GM12878 (cell line): ENCODE data around the gene GCFC2. TPM values are rescaled to one million over a fixed set of nuclear protein-coding genes. Genes with fewer than 3 reads are reported as not detected.

ENCODE experiments used
- ATAC-seq: fragments of 200-7000 bp; cut with Tn5 transposase; 3 replicates; pipeline ENCODE4 v1.9.1; 2020; ENCODE audit warnings: mild to moderate bottlenecking, moderate library complexity
- BruUV-seq: library from RNA; stranded (reverse); fragments of 400-500 nt; replicated peaks from 2 replicates; lab custom pipeline; 2021; lab: Mats Ljungman, UMichigan
- CTCF ChIA-PET: fragments of 300-600 bp; sonication (Branson Sonifier 250); formaldehyde crosslinking; extraction: SDS; loops from one replicate; lab custom pipeline; 2021; ENCODE audit warnings: inconsistent platforms; lab: Yijun Ruan, JAX
- POLR2A ChIA-PET: fragments of 350-600 bp; formaldehyde crosslinking; extraction: SDS; loops from one replicate; lab custom pipeline; 2021; ENCODE audit warnings: inconsistent platforms; lab: Charles Lee
- RAD21 ChIA-PET: fragments of 300-600 bp; sonication (Branson Sonifier 250); formaldehyde crosslinking; loops from one replicate; lab custom pipeline; 2023; ENCODE audit warnings: antibody characterized with exemption; ENCODE audit not compliant: unreplicated experiment; lab: Charles Lee
- SMC1A ChIA-PET: fragments of 300-600 bp; sonication (Branson Sonifier 250); formaldehyde crosslinking; loops from one replicate; lab custom pipeline; 2023; ENCODE audit not compliant: unreplicated experiment, uncharacterized antibody; lab: Charles Lee
- DNase-seq: peaks from one replicate; pipeline ENCODE4 v3.0.0-alpha.2; 2011; ENCODE audit warnings: low read depth, low spot score
- FAIRE-seq: peaks from 3 replicates; lab custom pipeline; 2011; peaks lifted over from hg19 to GRCh38; lab: Jason Lieb, UNC
- H2AFZ ChIP-seq: 2 replicates; pipeline ENCODE4 v1.6.0; 2011; ENCODE audit warnings: low read depth, low read length, control low read depth; ENCODE audit not compliant: control insufficient read depth
- H3K27ac ChIP-seq: 2 replicates; pipeline ENCODE4 v1.5.1; 2011; ENCODE audit warnings: control low read depth; ENCODE audit not compliant: control insufficient read depth, insufficient read depth
- H3K27me3 ChIP-seq, 2 experiments: replicated peaks in 1 of 2; 2 replicates each; pipeline versions ENCODE4 v1.6.0 to v1.6.1; 2011; ENCODE audit warnings: low read length in 1 of 2; ENCODE audit not compliant: control insufficient read depth in 2 of 2, insufficient read depth in 2 of 2
- H3K36me3 ChIP-seq, 2 experiments: 2 replicates each; pipeline ENCODE4 v1.5.1; 2011; ENCODE audit warnings: low read length in 1 of 2; ENCODE audit not compliant: control insufficient read depth in 2 of 2, insufficient read depth in 2 of 2
- H3K4me1 ChIP-seq: 2 replicates; pipeline ENCODE4 v1.6.1; 2011; ENCODE audit warnings: mild to moderate bottlenecking, low read length, moderate library complexity, mixed read lengths; ENCODE audit not compliant: control insufficient read depth, insufficient read depth
- H3K4me2 ChIP-seq: 2 replicates; pipeline ENCODE4 v1.6.0; 2011; ENCODE audit warnings: control low read depth; ENCODE audit not compliant: control insufficient read depth, insufficient read depth
- H3K4me3 ChIP-seq: fragments of 200-600 bp; sonication (generic); 2 replicates; pipeline ENCODE4 v1.5.1; 2016
- H3K79me2 ChIP-seq: 2 replicates; pipeline ENCODE4 v1.6.0; 2011; ENCODE audit warnings: low read length; ENCODE audit not compliant: control insufficient read depth, insufficient read depth
- H3K9ac ChIP-seq: 2 replicates; pipeline ENCODE4 v1.8.0; 2011; ENCODE audit warnings: low read length, control low read depth, mixed read lengths; ENCODE audit not compliant: control insufficient read depth, insufficient read depth
- H3K9me3 ChIP-seq: replicated peaks from 3 replicates; pipeline ENCODE4 v1.5.1; 2011; ENCODE audit warnings: mild to moderate bottlenecking, low read length; ENCODE audit not compliant: control insufficient read depth, insufficient read depth
- H4K20me1 ChIP-seq: 2 replicates; pipeline ENCODE4 v1.6.0; 2011; ENCODE audit not compliant: control insufficient read depth, insufficient read depth
- ATF7 ChIP-seq: fragments of 450-650 bp; IDR thresholded peaks from 2 replicates; pipeline ENCODE4 v1.6.1; 2016; ENCODE audit warnings: low read depth, mild to moderate bottlenecking
- CREM ChIP-seq: IDR thresholded peaks from 2 replicates; pipeline ENCODE4 v1.6.1; 2014; ENCODE audit warnings: antibody characterized with exemption, low read depth
- EGR1 ChIP-seq, 2 experiments: IDR thresholded peaks; 1 replicate in 1 of 2; 2 replicates in 1 of 2; pipeline ENCODE4 v1.6.1; 2011 to 2012; ENCODE audit warnings: low read depth in 2 of 2, low read length in 2 of 2, borderline replicate concordance in 1 of 2, mild to moderate bottlenecking in 1 of 2, moderate library complexity in 1 of 2
- HCFC1 ChIP-seq: fragments of 150-350 bp; IDR thresholded peaks from 2 replicates; pipeline ENCODE4 v1.6.1; 2014; ENCODE audit warnings: low read length
- MYC ChIP-seq: IDR thresholded peaks from 2 replicates; pipeline ENCODE4 v1.6.1; 2011; ENCODE audit warnings: mild to moderate bottlenecking, low read length, moderate library complexity, inconsistent platforms; ENCODE audit not compliant: insufficient read depth, insufficient replicate concordance, insufficient read length, severe bottlenecking
- SREBF2 ChIP-seq: IDR thresholded peaks from 2 replicates; pipeline ENCODE4 v1.6.1; 2012; ENCODE audit warnings: mild to moderate bottlenecking, low read length
- SUPT20H ChIP-seq: IDR thresholded peaks from 2 replicates; pipeline ENCODE4 v1.6.1; 2011; ENCODE audit warnings: low read depth, mild to moderate bottlenecking, low read length, moderate library complexity, borderline replicate concordance; ENCODE audit not compliant: control insufficient read depth
- TCF12 ChIP-seq: IDR thresholded peaks from 2 replicates; pipeline ENCODE4 v1.6.1; 2011; ENCODE audit warnings: low read depth, mild to moderate bottlenecking, low read length
- WGBS: methylation state at CpG from one replicate; pipeline ENCODE4 v1.1.6; 2016; ENCODE audit warnings: low lambda C conversion rate; ENCODE audit not compliant: insufficient replicate concordance, insufficient coverage; ENCODE audit errors: missing lambda C conversion rate; 5-methylcytosine and 5-hydroxymethylcytosine counted together
- in situ Hi-C: fragments of 300-500 bp; cut with MboI; formaldehyde crosslinking; loops from 9 replicates; pipeline ENCODE4 v1.14.3; 2018; ENCODE audit warnings: mixed read lengths
- intact Hi-C: fragments of 100-400 bp; cut with micrococcal nuclease; formaldehyde crosslinking; loops from one replicate; pipeline ENCODE4 v1.14.2; 2022; ENCODE audit not compliant: unreplicated experiment
- polyA plus RNA-seq, 11 experiments: library from polyadenylated mRNA; depleted of rRNA in 4 of 11; unstranded in 6 of 11; stranded (reverse) in 5 of 11; fragments of >200 nt; fragmentation: Nextera tagmentation in 4 of 11; fragmentation: Illumina TruSeq in 1 of 11; extraction: Ambion mirVana in 4 of 11; extraction: Trizol in 1 of 11; gene quantifications; 1 replicate in 1 of 11; 2 replicates in 10 of 11; pipeline versions ENCODE4 v1.2.1 to v1.2.3, GENCODE V29; 2011 to 2016; ENCODE audit warnings: inconsistent platforms in 2 of 11, missing spikeins in 2 of 11, low read depth in 1 of 11
- total RNA-seq, 4 experiments: library from RNA; depleted of rRNA in 3 of 4; stranded (reverse); fragments of >200 nt in 3 of 4; fragmentation: Illumina TruSeq in 1 of 4; extraction: Trizol in 1 of 4; gene quantifications; 2 replicates each; pipeline versions ENCODE4 v1.2.1 to v1.2.3, GENCODE V29; 2013 to 2021
- TF ChIP-seq, protein P1 (sequence below): fragments of 450-650 bp; IDR thresholded peaks from 2 replicates; pipeline ENCODE4 v1.6.1; 2017; ENCODE audit warnings: mild to moderate bottlenecking, moderate library complexity

The GCFC2 gene
- total and polyA plus RNA-seq, 10 of the 15 experiments (the other 5 are each of a cell fraction or from before 2014, with no cell fraction given), result 15.5 to 36.5 (median 27.4) TPM

DNA sequence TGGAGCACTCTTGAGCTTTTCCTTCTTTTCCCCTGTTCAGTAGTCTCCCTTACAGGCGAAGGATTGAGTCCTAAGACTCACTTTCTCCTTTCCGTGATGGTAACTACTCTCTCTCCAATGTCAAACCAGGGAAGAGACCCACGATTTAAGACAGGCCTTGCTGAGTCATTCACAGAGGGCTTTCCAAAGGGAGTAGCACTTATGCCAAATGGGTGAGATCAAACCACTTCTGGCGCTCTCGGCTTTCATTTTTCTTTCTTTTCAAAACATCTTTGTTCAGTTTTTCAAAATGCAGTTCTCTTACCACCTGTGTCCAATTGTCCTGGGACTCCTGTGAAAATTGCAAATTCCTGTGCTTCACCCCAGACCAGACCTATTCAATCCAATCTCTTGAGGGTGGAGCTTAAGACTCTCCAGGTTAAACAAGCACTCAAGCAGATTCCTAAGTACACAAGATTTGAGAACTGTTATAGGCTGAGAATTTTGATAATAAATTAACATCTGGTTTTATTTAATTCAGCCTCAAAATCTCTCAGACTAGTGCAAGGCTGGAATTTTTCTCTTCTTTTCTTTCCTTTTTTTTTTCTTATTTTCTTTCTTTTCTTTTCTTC is 78.5 kb downstream of the GCFC2 start:
- BruUV-seq, result no TSS peak

More for the DNA sequence above, 78.5 kb downstream of the GCFC2 start:
- no peak for FAIRE-seq
- TF ChIP-seq SUPT20H, result no peak
- TF ChIP-seq EGR1 (IDR thresholded peaks at IDR 0.05; ENCODE audit: borderline replicate concordance in 1 of 2, low read depth in 2 of 2, low read length in 2 of 2), result no peak
- no peak for TF ChIP-seq SREBF2
- TF ChIP-seq ATF7, result no peak
- TF ChIP-seq, protein P1, sequence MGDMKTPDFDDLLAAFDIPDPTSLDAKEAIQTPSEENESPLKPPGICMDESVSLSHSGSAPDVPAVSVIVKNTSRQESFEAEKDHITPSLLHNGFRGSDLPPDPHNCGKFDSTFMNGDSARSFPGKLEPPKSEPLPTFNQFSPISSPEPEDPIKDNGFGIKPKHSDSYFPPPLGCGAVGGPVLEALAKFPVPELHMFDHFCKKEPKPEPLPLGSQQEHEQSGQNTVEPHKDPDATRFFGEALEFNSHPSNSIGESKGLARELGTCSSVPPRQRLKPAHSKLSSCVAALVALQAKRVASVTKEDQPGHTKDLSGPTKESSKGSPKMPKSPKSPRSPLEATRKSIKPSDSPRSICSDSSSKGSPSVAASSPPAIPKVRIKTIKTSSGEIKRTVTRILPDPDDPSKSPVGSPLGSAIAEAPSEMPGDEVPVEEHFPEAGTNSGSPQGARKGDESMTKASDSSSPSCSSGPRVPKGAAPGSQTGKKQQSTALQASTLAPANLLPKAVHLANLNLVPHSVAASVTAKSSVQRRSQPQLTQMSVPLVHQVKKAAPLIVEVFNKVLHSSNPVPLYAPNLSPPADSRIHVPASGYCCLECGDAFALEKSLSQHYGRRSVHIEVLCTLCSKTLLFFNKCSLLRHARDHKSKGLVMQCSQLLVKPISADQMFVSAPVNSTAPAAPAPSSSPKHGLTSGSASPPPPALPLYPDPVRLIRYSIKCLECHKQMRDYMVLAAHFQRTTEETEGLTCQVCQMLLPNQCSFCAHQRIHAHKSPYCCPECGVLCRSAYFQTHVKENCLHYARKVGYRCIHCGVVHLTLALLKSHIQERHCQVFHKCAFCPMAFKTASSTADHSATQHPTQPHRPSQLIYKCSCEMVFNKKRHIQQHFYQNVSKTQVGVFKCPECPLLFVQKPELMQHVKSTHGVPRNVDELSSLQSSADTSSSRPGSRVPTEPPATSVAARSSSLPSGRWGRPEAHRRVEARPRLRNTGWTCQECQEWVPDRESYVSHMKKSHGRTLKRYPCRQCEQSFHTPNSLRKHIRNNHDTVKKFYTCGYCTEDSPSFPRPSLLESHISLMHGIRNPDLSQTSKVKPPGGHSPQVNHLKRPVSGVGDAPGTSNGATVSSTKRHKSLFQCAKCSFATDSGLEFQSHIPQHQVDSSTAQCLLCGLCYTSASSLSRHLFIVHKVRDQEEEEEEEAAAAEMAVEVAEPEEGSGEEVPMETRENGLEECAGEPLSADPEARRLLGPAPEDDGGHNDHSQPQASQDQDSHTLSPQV, result no peak
- no peak for TF ChIP-seq CREM
- TF ChIP-seq TCF12, result no peak
- no peak for TF ChIP-seq MYC
- TF ChIP-seq HCFC1, result no peak
- TF ChIP-seq, all 136 proteins: peak for 0
- POLR2A ChIA-PET, result no interaction called here
- no peak overlapping the region for H2AFZ ChIP-seq
- no peaks in the 10 kb centered on the region for H3K79me2 ChIP-seq
- no peak overlapping the region for H3K9ac ChIP-seq
- WGBS, result 36% methylated on average over 5 of the region's 5 CpGs
- DNase-seq, result no peak
- intact Hi-C loops (no loop called here), in situ Hi-C loops (no loop called here)
- RAD21 ChIA-PET, result no interaction called here
- no peak overlapping the region for H3K4me2 ChIP-seq
- H3K27me3 ChIP-seq, result peaks cover 0 to 2% of the 10 kb centered on the region in 2 experiments; a peak in 1 of 4 replicates
- no peaks in the 10 kb centered on the region for H3K4me1 ChIP-seq
- H3K36me3 ChIP-seq, result no peaks in the 10 kb centered on the region
- H3K9me3 ChIP-seq, result no peaks in the 10 kb centered on the region
- no peak for ATAC-seq
- H4K20me1 ChIP-seq, result no peaks in the 10 kb centered on the region
- H3K4me3 ChIP-seq, result no peak overlapping the region
- CTCF ChIA-PET, result interaction anchor here (0.9 to 4.7 kb wide), 2 partner anchors 9 to 22 kb away, joined by 3 to 32 read pairs; no protein-coding TSS in a partner anchor
- SMC1A ChIA-PET, result interaction anchor here (1.1 kb wide), 1 partner anchor 8 kb away, joined by 3 read pairs; no protein-coding TSS in a partner anchor
- H3K27ac ChIP-seq, result no peak overlapping the region
